Stimulated activated CD8-positive, alpha-beta memory T cell treated with anti-CD3 and anti-CD28 coated beads, Interleukin-12 subunit alpha, Interleukin-12 subunit beta, amount 100 ng/mL, for 4 hours (primary cell): ENCODE data around the gene GGNBP2.

Source experiments
- DNase-seq: peaks from one replicate; pipeline ENCODE4 v3.0.0-alpha.2; 2020; ENCODE audit warnings: low read depth

GGNBP2 gene

GRCh38 chr17:36632916-36633771 lies 88.4 kb downstream of the GGNBP2 start:
- no peak for DNase-seq
